Neural cell (in vitro differentiated cells): ENCODE measurements around the gene SSR3. TPM values are rescaled to one million over a fixed set of nuclear protein-coding genes. Genes with fewer than 3 reads are reported as not detected.

Source experiments
- H2AFZ ChIP-seq: fragments of 200-600, 300-800 bp; sonication (generic), shearing (Covaris generic); 2 replicates; pipeline ENCODE4 v1.6.0; 2014; ENCODE audit warnings: low read depth, mild to moderate bottlenecking, antibody characterized with exemption, low read length, moderate library complexity
- H3F3A ChIP-seq: fragments of 200-600 bp; shearing (Covaris generic); 2 replicates; pipeline ENCODE4 v1.6.1; 2016; ENCODE audit warnings: mild to moderate bottlenecking, moderate library complexity, mixed read lengths, antibody characterized with exemption, low read length; ENCODE audit not compliant: insufficient read depth, poor library complexity, severe bottlenecking
- H3K27ac ChIP-seq: fragments of 200-600, 300-800 bp; sonication (generic), shearing (Covaris generic); 2 replicates; pipeline ENCODE4 v1.5.1; 2014; ENCODE audit warnings: mild to moderate bottlenecking, low read length, moderate library complexity
- H3K27me3 ChIP-seq: fragments of 300-800, 200-600 bp; sonication (generic), shearing (Covaris generic); 2 replicates; pipeline ENCODE4 v1.6.0; 2014; ENCODE audit warnings: mild to moderate bottlenecking, low read depth, low read length, moderate library complexity; ENCODE audit not compliant: insufficient read depth
- H3K36me3 ChIP-seq: fragments of 300-800, 200-600 bp; sonication (generic), shearing (Covaris generic); 2 replicates; pipeline ENCODE4 v1.5.1; 2014; ENCODE audit warnings: mild to moderate bottlenecking, antibody characterized with exemption, low read length, moderate library complexity; ENCODE audit not compliant: insufficient read depth
- H3K4me2 ChIP-seq: fragments of 300-800, 200-600 bp; sonication (generic), shearing (Covaris generic); 2 replicates; pipeline ENCODE4 v1.6.0; 2014; ENCODE audit warnings: mild to moderate bottlenecking, low read length
- H3K4me3 ChIP-seq: fragments of 300-800, 200-600 bp; sonication (generic), shearing (Covaris generic); 2 replicates; pipeline ENCODE4 v1.5.1; 2014; ENCODE audit warnings: mild to moderate bottlenecking, low read length, moderate library complexity
- H3K79me2 ChIP-seq: fragments of 200-600 bp; shearing (Covaris generic); replicated peaks from 2 replicates; pipeline ENCODE4 v1.6.0; 2014; ENCODE audit warnings: mild to moderate bottlenecking, low read length, moderate library complexity; ENCODE audit not compliant: insufficient read depth
- H3K9ac ChIP-seq: fragments of 300-800, 200-600 bp; sonication (generic), shearing (Covaris generic); 2 replicates; pipeline ENCODE4 v1.6.1; 2016; ENCODE audit warnings: mild to moderate bottlenecking, low read length, mixed read lengths
- H3K9me2 ChIP-seq: fragments of 200-600 bp; shearing (Covaris generic); 2 replicates; pipeline ENCODE4 v1.6.1; 2016; ENCODE audit warnings: mild to moderate bottlenecking, low read length, mixed read lengths; ENCODE audit not compliant: insufficient read depth
- H3K9me3 ChIP-seq: fragments of 200-600, 300-800 bp; sonication (generic), shearing (Covaris generic); 2 replicates; pipeline ENCODE4 v1.6.1; 2016; ENCODE audit warnings: mild to moderate bottlenecking, mixed run types, low read length, moderate library complexity, mixed read lengths
- H4K20me1 ChIP-seq: fragments of 200-600 bp; shearing (Covaris generic); 2 replicates; pipeline ENCODE4 v1.6.1; 2016; ENCODE audit warnings: mild to moderate bottlenecking, mixed run types; ENCODE audit not compliant: insufficient read depth
- CTCF ChIP-seq: fragments of 450-650 bp; IDR thresholded peaks from 2 replicates; pipeline ENCODE4 v1.5.1; 2014; ENCODE audit warnings: antibody characterized with exemption, mild to moderate bottlenecking, moderate library complexity; ENCODE audit not compliant: poor library complexity, severe bottlenecking
- MXI1 ChIP-seq: fragments of 450-650 bp; conservative IDR thresholded peaks from 2 replicates; pipeline ENCODE4 v1.6.1; 2014; ENCODE audit warnings: antibody characterized with exemption, mild to moderate bottlenecking; ENCODE audit not compliant: poor library complexity, severe bottlenecking
- polyA plus RNA-seq: library from polyadenylated mRNA; depleted of rRNA; stranded (reverse); fragments of >200 nt; gene quantifications from 2 replicates; pipeline ENCODE4 v1.2.3, GENCODE V29; 2014

The SSR3 gene
- polyA plus RNA-seq, 1 donor from 2014 or later, result 85.6 TPM

- Histone ChIP-seq H3K79me2 (no peaks in the 10 kb centered on the region), H3K27me3 (no peaks in the 10 kb centered on the region), H3K4me2 (no peak overlapping the region), H3K27ac (no peak overlapping the region), H2AFZ (no peak overlapping the region), H3K4me3 (no peak overlapping the region), H3K9ac (no peak overlapping the region), H3K9me3 (no peaks in the 10 kb centered on the region), H4K20me1 (no peaks in the 10 kb centered on the region), H3F3A (no peaks in the 10 kb centered on the region), H3K9me2 (no peaks in the 10 kb centered on the region), H3K36me3 (no peaks in the 10 kb centered on the region)
- TF ChIP-seq CTCF, result no peak
- no peak for TF ChIP-seq MXI1
Observed at GRCh38 chr3:156491192-156491591, 63.7 kb downstream of the SSR3 start.

Other genes with a start within 250 kb of the SSR3 start
- 5.2 and 5.4 TPM in 2 replicates for gene TIPARP, start 119.5 kb upstream of the SSR3 start, polyA plus RNA-seq